ENCODE results near the gene SMG1. TPM values are rescaled to one million over a fixed set of nuclear protein-coding genes. Genes with fewer than 3 reads are reported as not detected.

Gene SMG1
- total and polyA plus RNA-seq, 2 of the 13 experiments (the other 11 are each of a cell fraction or from before 2014, with no cell fraction given) = 48.7 to 53.7 TPM

- H4K20me1 ChIP-seq (ENCODE audit: insufficient read depth, low read length) = no peaks in the 10 kb centered on the region; the same call in 1 of the 2 replicates
- in situ Hi-C loops (cut with HindIII; ENCODE audit: extremely low pct_ligation_motif_present, low pct_unique_long_range_greater_than_20kb) = no loop called here
- no peaks in the 10 kb centered on the region for H3K79me2 ChIP-seq (ENCODE audit: insufficient read depth, low read length)
- no peak overlapping the region for H3K4me3 ChIP-seq (replicated peaks in 1 of 3; ENCODE audit: insufficient read depth in 1 of 3, low read depth in 2 of 3, low read length in 3 of 3)
- DNase-seq (ENCODE audit: low spot score) (no peak), FAIRE-seq (no peak), ATAC-seq (no peak)
- H3K4me1 ChIP-seq (ENCODE audit: insufficient read depth, low read length) = no peaks in the 10 kb centered on the region
- TF ChIP-seq ZSCAN20 (CRISPR knock-in tag; IDR thresholded peaks at IDR 0.05; ENCODE audit: borderline replicate concordance) = no peak
- TF ChIP-seq NR2F1 (CRISPR knock-in tag; IDR thresholded peaks at IDR 0.05) = no peak
- no peak for TF ChIP-seq CHD4 (IDR thresholded peaks at IDR 0.05; ENCODE audit: borderline replicate concordance, low read length)
- TF ChIP-seq PAWR (CRISPR knock-in tag; IDR thresholded peaks at IDR 0.05; ENCODE audit: borderline replicate concordance) = no peak
- no peak for TF ChIP-seq ZNF816 (CRISPR knock-in tag; IDR thresholded peaks at IDR 0.05; ENCODE audit: borderline replicate concordance)
- TF ChIP-seq ZNF235 (CRISPR knock-in tag; IDR thresholded peaks at IDR 0.05; ENCODE audit: borderline replicate concordance) = no peak
- no peak for TF ChIP-seq NFE2 (CRISPR knock-in tag; IDR thresholded peaks at IDR 0.05)
- TF ChIP-seq ZNF577 (CRISPR knock-in tag; IDR thresholded peaks at IDR 0.05; ENCODE audit: borderline replicate concordance, low read depth) = no peak
- no peak for TF ChIP-seq ZNF335 (CRISPR knock-in tag; IDR thresholded peaks at IDR 0.05)
- no peak overlapping the region for H3K9ac ChIP-seq (ENCODE audit: insufficient read depth, low read depth, low read length)
- H3K27me3 ChIP-seq (ENCODE audit: control insufficient read depth in 1 of 2, insufficient read depth in 2 of 2, low read length in 2 of 2) = no peaks in the 10 kb centered on the region
- H2AFZ ChIP-seq (ENCODE audit: low read length) = no peak overlapping the region
- no peak overlapping the region for H3K27ac ChIP-seq (ENCODE audit: extremely low read length, insufficient read depth, low read length)
- H3K4me2 ChIP-seq (ENCODE audit: low read depth, low read length) = no peak overlapping the region
- BruUV-seq (replicated peaks) = no TSS peak
- no peaks in the 10 kb centered on the region for H3K9me3 ChIP-seq (ENCODE audit: low read length)
- POLR2A ChIA-PET = interaction anchor here (1.9 kb wide), 1 partner anchor 35 kb away, joined by 5 read pairs; the partner anchor contains the start of gene ARL6IP1
- H3K36me3 ChIP-seq (replicated peaks in 1 of 2; ENCODE audit: control insufficient read depth in 1 of 2, insufficient read depth in 2 of 2, low read length in 2 of 2) = peaks cover 56 to 89% of the 10 kb centered on the region in 2 experiments
- CTCF ChIA-PET (ENCODE audit: low intra/inter-chr PET ratio, low total read pairs) = no interaction called here
- intact Hi-C loops (cut with micrococcal nuclease; ENCODE audit: unreplicated experiment) = loop anchor here (5.0 kb wide), 1 partner anchor 34 kb away; the partner anchor contains the start of gene ARL6IP1
These were observed 89.5 kb downstream of the SMG1 start for GRCh38 chr16:18836702-18837101.

GRCh38 chr16:18834864-18835263, 91.3 kb downstream of the SMG1 start:
- TF ChIP-seq MXD4 (CRISPR knock-in tag; IDR thresholded peaks at IDR 0.05) (no peak), ZNF841 (CRISPR knock-in tag; IDR thresholded peaks at IDR 0.05; ENCODE audit: borderline replicate concordance) (0 out of 2 replicates have a peak, but pooled peaks have one; percentile 6), ZNF317 (CRISPR knock-in tag; IDR thresholded peaks at IDR 0.05) (peak; percentile 98), RBM22 (optimal IDR thresholded peaks at IDR 0.05; ENCODE audit: low read length) (peak; percentile 68)
- ATAC-seq (no peak), FAIRE-seq (no peak), DNase-seq (ENCODE audit: low spot score) (no peak)
- ChIA-PET POLR2A (interaction anchor here (1.7 to 2.3 kb wide), 2 partner anchors 33 to 45 kb away, joined by 5 to 6 read pairs; partner anchors contain the start of genes ARL6IP1 and RPS15A), CTCF (ENCODE audit: low intra/inter-chr PET ratio, low total read pairs) (no interaction called here)
- no peaks in the 10 kb centered on the region for H3K9me3 ChIP-seq (ENCODE audit: low read length)
- peaks cover 60 to 88% of the 10 kb centered on the region in 2 experiments for H3K36me3 ChIP-seq (replicated peaks in 1 of 2; ENCODE audit: control insufficient read depth in 1 of 2, insufficient read depth in 2 of 2, low read length in 2 of 2)
- H3K27me3 ChIP-seq (ENCODE audit: control insufficient read depth in 1 of 2, insufficient read depth in 2 of 2, low read length in 2 of 2) = no peaks in the 10 kb centered on the region
- 97% methylated on average over 4 of the region's 4 CpGs for WGBS (ENCODE audit: low lambda C conversion rate)
- BruUV-seq (replicated peaks) = no TSS peak
- no peak overlapping the region for H2AFZ ChIP-seq (ENCODE audit: low read length)
- intact Hi-C loops (cut with micrococcal nuclease; ENCODE audit: unreplicated experiment) = loop anchor here (5.0 kb wide), 1 partner anchor 33 kb away; the partner anchor contains the start of gene ARL6IP1
- no peak overlapping the region for H3K27ac ChIP-seq (ENCODE audit: extremely low read length, insufficient read depth, low read length)
- no peak overlapping the region for H3K4me3 ChIP-seq (replicated peaks in 1 of 3; ENCODE audit: insufficient read depth in 1 of 3, low read depth in 2 of 3, low read length in 3 of 3)
- in situ Hi-C loops (cut with HindIII; ENCODE audit: extremely low pct_ligation_motif_present, low pct_unique_long_range_greater_than_20kb) = no loop called here
- peaks cover 8% of the 10 kb centered on the region; the same call in 1 of the 2 replicates for H3K4me1 ChIP-seq (ENCODE audit: insufficient read depth, low read length)
- no peaks in the 10 kb centered on the region for H3K79me2 ChIP-seq (ENCODE audit: insufficient read depth, low read length)
- no peak overlapping the region for H3K9ac ChIP-seq (ENCODE audit: insufficient read depth, low read depth, low read length)
- H4K20me1 ChIP-seq (ENCODE audit: insufficient read depth, low read length) = no peaks in the 10 kb centered on the region
- no peak overlapping the region for H3K4me2 ChIP-seq (ENCODE audit: low read depth, low read length)
